Measurements from ENCODE around the gene DNAJC28.
"Not testable (repeated sequence)": the region's sequence is repeated elsewhere in the genome, so short reads cannot be mapped to it uniquely, and the experiment has no call there.

Gene DNAJC28, protein sequence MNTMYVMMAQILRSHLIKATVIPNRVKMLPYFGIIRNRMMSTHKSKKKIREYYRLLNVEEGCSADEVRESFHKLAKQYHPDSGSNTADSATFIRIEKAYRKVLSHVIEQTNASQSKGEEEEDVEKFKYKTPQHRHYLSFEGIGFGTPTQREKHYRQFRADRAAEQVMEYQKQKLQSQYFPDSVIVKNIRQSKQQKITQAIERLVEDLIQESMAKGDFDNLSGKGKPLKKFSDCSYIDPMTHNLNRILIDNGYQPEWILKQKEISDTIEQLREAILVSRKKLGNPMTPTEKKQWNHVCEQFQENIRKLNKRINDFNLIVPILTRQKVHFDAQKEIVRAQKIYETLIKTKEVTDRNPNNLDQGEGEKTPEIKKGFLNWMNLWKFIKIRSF

GRCh38 chr21:33491373-33492102 lies at the start of gene DNAJC28:
DNAJC28 (minus strand) TSS chr21:33491716; CDS start chr21:33489393, 2,323 bp downstream.
- peak; percentile 93 for DNase-seq

GRCh38 chr21:33541105-33541711 lies 49.7 kb upstream of the DNAJC28 start:
- DNase-seq: no peak

- DNase-seq: no peak
Measured at GRCh38 chr21:33540711-33541104, 49.2 kb upstream of the DNAJC28 start.

DNA sequence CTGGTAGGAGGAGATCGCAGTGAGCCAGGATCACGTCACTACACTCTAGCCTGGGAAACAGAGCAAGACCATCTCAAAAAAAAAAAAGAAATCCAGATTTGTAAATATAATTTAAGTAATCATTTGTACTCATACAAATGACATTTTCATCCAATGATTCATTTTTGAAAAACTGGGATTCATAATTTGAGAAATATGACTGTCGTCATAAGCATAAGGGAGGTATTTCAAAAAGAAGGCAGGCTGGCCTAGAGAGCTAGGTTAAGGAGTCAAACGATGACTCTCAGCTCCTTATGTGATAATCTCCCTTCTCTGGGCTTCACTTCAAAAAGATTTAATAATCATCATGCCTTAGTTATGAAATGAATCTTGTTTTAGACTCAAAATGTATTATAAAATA lies 48.1 kb upstream of the DNAJC28 start:
- no peak for DNase-seq

DNA sequence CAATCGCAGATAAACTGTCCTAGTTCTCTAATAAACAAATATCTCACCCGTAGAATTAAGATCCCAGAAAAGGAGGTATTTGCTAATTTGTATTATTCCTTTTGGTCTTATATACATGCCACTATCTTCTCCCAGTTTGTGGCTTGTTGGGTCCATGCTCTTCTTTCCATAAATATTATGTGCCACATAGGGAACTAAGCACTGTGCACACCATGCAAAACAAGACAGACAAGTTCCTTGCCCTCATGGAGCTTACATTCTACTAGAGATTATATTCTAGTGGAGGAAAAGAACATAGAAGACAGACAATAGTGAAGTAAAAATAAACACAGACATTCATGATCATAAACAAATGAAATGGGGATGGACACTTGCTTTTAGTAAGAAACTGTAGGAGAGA lies 45.7 kb upstream of the DNAJC28 start:
- no peak for DNase-seq

GRCh38 chr21:33531007-33531406 lies 39.5 kb upstream of the DNAJC28 start:
- DNase-seq: no peak

DNA sequence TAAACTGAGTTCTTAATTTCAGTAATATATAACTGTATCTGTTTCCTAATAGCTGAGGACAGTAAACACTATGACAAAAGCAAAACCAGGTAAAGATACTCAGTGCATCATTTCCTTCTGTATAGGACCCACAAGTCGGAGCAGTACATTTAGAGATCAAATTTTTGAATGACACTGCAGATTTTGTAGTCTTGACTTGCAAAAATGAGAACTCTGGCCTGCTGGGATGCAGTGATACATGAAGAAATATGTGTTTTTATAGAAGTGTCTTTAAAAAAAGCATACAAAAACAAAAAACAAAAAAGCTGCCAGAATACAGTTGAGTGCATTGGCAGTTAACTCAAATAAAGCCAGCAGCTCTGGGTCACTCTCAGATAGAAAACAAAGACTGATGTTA lies 31.4 kb upstream of the DNAJC28 start:
- no peak for DNase-seq

- no peak for DNase-seq
Measured at GRCh38 chr21:33522297-33522952, 30.9 kb upstream of the DNAJC28 start.

GRCh38 chr21:33518899-33519298 lies 27.4 kb upstream of the DNAJC28 start:
- DNase-seq: no peak

DNA sequence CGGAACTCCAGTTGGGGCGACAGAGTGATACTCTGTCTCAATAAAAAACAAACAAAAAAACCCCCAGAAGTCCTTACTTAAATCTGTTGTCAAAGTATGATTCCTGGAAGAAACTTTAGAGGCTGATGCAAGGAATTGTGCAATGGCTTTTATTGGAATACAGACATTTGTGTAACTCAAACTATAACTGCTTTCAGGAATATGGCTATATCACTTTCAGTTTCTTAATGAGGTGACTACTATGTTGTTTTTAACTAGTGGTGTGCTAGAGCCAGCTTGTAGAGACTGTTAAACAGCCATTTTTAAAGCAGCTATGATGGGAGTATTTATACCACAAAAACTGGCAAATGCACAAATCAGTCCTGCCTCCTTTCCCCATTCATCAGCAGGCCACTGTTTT lies 22.7 kb upstream of the DNAJC28 start:
- no peak for DNase-seq

DNA sequence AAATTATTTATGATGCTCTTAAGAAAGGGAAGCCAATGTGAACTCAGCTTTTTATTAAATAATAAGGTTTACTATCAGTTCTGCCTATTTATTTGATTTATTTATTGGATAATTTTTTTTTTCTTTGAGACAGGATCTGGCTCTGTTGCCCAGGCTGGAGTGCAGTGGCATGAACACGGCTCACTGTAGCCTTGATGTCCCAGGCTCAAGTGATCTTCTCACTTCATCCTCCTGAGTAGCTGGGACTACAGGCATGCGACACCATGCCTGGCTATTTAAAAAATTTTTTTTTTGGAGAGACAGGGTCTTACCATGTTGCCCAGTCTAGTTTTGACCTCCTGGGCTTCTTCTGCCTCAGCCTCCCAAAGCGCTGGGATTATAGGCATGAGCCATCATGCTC lies 21.0 kb upstream of the DNAJC28 start:
- no peak for DNase-seq

- no peak for DNase-seq
Measured at GRCh38 chr21:33511639-33512038, 20.1 kb upstream of the DNAJC28 start.

GRCh38 chr21:33510826-33511225 lies 19.3 kb upstream of the DNAJC28 start:
- DNase-seq: no peak

- not testable (repeated sequence) for DNase-seq
Measured at GRCh38 chr21:33507003-33507402, 15.5 kb upstream of the DNAJC28 start.

- no peak for DNase-seq
Measured at GRCh38 chr21:33505833-33506232, 14.3 kb upstream of the DNAJC28 start.

- DNase-seq: no peak
Measured at GRCh38 chr21:33496345-33496744, 4.8 kb upstream of the DNAJC28 start.

DNA sequence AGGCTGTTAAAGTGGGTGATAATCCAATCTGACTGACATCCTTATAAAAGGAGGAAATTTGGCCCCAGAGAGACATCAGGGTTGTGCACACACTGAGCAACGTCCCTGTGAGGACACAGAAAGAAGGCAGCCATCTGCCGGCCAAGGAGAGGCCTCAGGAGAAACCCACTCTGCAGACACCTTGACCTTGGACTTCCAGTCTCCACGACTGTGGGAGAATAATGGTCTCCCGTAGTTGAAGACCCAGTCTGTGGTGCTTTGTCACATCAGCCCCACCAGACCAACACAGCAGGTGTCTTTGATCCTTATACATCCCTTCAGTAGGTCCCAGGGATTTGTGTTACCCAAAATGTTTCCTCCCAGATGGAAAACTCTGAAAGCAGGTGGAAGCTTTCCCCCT lies 4.2 kb upstream of the DNAJC28 start:
- DNase-seq: no peak

- DNase-seq: no peak
Measured at GRCh38 chr21:33493756-33494155, 2.2 kb upstream of the DNAJC28 start.

DNA sequence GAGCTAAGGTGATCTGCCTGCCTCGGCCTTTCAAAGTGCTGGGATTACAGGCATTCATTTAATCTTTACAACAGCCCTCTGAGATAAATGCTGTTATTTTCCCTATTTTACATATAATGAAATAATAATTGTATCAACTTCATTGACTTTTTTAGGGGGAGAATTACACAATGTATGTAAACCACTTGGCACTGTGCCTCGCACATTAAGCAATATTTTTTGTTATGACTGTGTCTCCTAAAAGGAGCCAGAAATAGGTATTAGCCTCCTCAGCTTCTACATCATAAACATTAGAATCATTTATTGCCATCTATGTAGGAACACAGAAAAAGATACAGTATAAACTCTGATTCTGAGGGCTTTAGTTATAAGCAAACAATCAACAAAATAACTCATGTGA lies 1.1 kb upstream of the DNAJC28 start:
- DNase-seq: no peak

DNA sequence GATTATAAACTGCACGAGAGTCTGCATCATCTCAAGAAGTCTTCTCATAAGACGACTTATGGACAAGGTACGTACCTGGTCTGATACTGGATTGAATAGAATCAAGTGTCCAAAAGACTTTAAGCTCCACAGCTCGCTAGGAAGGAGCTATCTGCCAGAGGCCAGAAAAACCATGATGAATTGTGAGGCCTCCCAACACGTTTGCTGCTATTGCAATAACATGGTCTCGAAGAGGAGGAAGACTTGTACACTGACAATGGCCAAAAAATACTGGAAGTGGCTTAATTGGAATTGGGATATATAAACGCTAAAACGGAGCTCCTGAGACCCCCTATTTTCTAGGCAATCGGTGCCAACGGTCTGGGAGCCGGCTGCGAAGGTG lies 534 bp downstream of the DNAJC28 start:
- no peak for DNase-seq

DNA sequence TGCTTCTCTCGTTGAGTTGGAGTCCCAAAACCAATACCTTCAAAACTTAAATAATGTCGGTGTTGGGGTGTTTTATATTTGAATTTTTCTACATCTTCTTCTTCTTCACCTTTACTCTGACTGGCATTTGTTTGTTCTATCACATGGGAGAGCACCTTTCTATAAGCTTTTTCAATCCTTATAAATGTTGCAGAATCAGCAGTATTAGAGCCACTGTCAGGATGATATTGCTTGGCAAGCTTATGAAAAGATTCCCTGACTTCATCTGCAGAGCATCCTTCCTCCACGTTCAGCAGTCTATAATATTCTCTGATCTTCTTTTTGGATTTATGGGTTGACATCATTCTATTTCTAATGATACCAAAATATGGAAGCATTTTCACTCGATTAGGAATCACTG lies 2.6 kb downstream of the DNAJC28 start:
- no peak for DNase-seq

DNA sequence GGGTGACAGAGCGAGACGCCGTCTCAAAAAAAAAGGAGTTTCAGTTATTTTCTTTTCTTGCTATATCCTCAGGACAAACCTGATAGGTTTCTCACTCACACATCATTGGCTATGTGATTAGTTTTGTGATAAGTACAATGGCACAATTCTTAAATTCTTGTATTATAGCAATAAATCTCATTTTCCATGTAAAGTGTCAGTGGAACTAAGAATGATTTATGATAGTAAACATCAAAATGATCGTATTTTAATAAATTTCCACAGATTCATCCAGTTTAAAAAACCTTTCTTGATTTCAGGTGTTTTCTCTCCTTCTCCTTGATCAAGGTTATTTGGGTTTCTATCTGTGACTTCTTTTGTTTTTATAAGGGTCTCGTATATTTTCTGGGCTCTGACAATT lies 3.5 kb downstream of the DNAJC28 start:
- DNase-seq: no peak

GRCh38 chr21:33481314-33481943 lies 10.1 kb downstream of the DNAJC28 start:
- no peak for DNase-seq
